ENCODE measurements around the gene UTP15.

The UTP15 gene

DNA sequence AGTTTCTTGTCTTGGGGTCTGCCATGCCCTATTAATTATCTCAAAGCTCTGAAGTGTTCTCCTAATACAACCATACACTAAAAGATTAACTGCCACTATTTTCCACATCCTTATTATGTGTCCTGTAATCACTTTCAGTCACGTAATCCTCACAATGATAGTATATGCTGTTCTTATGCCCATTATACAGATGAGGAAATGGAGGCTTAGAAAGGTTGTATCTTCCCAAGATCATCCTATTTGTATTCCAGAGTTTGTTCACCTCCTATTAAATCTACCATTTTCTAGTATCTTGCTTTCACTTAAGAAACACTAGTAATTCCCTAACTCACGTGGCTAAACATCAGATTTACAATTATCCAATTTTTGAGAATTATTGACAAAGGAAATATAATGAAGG, 57.5 kb downstream of the UTP15 start:
- no peak for DNase-seq (ENCODE audit: low spot score)

DNA sequence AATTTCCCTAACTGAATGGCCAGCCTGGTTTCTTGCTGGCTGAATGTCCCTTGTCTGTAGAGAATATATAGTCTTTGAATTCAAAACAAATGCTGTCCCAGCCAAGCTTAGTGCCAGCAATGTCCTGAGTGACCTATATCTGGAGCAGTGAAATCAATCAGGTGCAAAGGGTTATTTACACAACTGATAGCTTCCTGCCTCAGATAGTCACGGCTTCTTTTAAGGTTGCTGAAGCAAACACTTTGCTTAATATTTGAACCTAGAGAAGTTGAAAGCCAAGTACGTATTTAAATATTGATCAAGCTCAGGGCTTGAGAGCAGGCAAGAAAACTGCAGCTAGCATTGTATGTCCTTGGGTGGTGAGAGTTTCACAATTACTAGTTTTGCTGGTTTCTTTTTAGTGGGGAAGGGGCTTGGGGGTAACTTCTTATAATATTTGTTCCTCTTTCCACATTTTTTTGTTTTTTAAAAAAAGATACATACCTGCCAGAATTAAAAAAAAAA, 58.4 kb downstream of the UTP15 start:
- DNase-seq (ENCODE audit: low spot score) = no peak

DNA sequence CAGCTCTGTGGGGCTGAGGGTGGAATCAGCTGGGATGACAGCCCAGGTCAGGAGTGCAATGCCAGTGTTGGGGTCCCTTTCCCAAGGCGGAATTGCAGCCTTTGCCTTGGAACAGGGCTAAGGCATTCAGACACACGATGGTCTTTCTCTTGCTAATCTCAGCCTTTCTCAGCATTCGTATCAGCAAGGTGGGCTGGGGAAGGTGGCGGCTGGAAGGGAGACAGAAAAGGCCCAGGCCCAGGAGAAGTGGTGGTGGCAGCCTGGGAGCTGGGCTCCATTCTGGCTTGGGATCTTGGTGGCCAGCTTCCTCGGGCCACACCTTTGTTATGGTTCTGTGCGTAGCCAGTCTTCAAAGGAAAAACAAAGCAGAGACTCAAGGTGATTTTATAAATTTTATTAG, 59.3 kb downstream of the UTP15 start:
- DNase-seq (ENCODE audit: low spot score) = no peak

DNA sequence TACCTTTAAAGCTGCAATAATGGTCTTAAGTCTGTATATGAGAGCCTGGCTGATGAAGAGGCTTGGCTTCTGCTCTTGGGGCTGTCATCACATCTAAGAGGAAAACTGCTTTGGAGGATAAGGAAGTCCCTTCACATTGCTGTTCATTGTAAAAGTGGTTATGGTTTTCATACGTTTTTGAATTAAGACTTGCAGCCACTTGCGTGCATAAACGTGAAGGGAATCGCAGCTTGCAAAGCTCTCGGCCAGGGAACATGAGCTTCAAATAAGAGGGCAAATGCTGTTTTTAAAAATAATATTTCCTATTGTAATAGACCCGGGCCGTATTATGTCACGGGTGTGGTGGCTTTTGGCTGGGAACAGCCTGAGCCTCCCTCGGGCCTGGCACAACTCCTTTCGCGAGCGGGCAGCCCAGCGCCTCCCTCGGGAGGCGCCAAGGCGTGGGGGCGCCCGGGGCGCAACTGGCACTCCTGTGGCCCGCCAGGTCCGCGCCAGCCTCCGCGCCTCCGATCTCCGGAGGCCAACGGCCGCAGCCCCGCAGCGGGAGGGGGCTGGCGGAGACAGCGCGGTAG, 59.9 kb downstream of the UTP15 start:
- DNase-seq (ENCODE audit: low spot score) = no peak

DNA sequence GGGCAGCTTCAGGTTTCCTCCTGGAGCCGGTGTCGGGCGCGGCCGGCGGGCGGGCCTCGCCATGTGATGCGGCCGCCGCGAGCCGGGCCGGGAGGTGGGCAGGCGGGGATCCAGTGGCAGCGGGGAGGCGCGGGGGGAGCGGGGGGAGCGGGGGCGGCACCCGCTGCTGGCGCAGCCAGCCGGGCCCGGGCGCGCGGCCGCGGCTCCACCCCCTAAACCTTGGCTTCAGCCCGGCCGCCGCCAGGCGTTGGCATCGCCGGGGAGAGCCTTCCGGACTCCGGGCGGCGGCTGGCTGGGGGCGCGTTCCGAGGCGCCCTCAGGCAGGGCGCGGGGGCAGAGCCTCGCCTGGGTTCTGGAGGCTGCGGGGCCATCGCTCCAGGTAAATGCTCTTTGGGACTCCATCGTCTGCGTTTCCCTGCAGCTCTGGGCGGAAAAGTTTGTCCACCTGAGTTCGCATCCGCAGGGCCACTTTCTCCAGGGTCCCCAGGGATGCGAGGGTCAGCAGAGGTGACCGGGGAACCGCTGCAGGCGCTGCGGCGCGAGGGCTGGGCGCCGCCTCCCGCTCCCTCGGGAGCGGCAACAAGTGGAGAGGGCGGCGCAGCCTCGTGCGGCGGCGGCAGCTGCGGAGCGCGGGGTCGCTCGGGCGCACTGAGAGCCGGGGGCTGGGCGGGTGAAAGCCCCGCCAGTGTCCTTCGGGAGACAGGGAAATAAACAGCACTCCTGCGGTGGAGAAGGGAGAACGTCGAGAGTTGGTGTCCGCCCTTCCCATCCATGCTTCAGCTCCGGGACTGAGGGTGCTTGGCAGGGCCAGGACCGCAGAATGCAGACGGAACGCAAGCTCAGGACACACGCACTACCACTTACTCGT, 60.6 kb downstream of the UTP15 start, which contains the start of gene ARHGEF28:
Gene ARHGEF28 (plus strand): TSS at position 253 of the 868 bp plus-strand sequence. CDS start 58,656 bp downstream, outside the sequence.
- DNase-seq (ENCODE audit: low spot score) = no peak

DNA sequence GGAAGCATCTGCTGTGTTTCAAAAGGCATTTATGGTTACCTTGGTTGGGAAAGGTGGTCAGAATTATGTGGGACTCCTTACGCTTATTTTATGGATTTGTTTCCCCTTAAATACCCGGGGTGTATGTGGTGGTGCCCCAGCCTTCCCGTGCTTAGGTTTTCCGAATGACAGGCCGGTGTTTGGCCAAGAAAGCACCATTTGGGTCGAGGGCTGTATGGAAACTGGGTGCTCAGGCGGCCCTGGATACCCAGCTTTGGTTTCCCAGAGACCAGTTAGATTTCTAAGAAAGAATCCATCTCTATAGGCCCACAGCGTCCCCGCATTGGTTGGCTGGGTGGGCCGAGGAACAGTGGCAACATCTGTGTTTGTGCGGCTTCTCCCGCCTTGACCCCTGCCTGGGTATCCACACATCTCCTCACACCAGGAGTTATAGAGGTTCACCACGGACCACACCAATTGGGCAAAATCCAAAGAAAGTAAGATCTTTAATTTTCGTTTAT, 61.3 kb downstream of the UTP15 start:
- no peak for DNase-seq (ENCODE audit: low spot score)

DNA sequence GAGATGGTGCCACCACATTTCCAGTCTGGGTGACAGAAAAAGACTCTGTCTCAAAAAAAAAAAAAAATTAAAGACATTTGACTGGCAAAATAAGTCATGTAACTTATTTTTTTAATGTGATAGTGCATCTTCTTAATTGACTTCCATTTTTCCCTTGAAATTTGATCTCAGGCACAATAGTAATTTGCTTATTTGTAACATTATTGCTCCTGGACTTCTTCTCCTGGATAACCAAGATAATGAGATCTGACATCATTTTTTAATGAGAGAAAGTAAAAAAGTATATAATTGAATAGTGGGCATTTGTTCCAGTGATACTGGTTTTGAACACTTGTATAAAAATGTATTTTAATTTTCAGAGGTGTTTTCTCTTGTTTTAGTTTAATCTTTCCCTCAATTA, 63.9 kb downstream of the UTP15 start:
- DNase-seq (ENCODE audit: low spot score) = no peak

DNA sequence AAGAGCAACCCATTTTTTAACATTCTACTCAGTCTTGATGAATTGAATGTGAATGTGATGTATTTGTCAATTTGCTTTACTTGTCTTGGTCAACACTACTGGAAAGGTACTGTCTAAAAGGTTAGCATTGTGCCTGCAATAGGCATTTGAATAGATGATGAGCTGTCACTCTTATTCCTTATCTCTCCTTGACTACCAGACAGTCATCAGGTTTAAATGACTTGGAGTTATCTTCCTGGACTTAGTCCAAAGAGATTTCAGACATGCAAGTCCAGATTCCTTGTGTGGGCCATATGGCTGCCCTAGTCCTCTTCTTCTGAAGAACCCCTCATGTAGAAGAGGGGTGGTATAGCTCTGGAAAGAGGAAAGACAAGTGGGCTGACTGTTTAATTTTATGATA, 65.2 kb downstream of the UTP15 start:
- DNase-seq (ENCODE audit: low spot score) = no peak

DNA sequence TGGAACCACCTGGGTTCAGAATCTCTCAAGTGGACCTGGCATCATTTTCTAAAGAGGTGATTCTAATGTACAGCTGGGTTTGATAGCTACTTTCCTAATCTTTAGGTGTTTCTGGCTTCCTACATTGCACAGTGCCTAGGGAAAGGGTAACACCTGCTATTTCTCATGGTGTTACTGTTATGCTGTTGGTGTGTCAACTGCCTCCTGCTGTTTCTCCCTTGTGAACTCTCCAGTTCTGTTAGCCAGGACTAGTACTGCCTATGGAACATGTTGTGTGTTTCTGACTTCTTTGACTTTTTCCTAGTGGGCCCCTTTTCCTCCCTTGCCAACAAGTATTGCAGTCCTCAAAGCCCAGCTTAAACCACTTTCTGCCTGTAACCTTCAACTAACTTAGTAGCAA, 66.0 kb downstream of the UTP15 start:
- no peak for DNase-seq (ENCODE audit: low spot score)

All from CD4-positive, alpha-beta T cell treated with Interleukin-6 at 100 ng/mL for 8 hours (primary cell).